ENCODE data around the gene PTBP1.

The PTBP1 gene

DNA sequence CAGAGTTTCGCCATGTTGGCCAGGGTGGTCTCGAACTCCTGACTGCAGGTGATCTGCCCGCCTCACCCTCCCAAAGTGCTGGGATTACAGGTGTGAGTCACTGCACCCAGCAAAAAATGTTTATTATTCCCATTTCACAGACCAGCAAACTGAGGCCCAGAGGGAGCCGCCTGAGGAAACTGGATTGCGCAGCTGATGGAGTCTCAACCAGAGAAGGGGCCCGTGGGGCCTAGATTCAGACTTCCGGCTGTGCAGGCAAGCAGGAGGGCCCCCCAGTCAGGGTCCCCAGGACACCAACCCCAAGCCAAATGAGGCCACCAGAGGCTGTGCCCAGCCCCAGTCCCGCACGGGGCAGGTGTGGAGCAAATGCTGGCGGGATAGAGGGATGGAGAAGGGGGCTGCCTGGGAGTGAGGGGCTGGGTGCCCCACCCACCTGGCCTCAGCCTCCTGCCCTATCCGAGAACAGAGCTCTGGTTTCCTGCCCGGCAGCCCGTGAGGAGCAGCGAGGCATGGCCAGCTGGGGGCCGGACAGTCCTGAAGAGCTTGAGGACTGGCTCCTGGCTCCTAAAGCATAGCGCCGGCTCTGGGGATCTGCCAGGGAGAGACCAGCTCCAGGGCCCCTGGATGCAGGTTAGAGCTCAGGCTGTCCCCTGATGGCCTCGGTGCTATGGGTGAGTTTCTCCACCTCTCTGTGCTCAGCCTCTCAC lies 24.4 kb upstream of the PTBP1 start:
- no peak for DNase-seq

DNA sequence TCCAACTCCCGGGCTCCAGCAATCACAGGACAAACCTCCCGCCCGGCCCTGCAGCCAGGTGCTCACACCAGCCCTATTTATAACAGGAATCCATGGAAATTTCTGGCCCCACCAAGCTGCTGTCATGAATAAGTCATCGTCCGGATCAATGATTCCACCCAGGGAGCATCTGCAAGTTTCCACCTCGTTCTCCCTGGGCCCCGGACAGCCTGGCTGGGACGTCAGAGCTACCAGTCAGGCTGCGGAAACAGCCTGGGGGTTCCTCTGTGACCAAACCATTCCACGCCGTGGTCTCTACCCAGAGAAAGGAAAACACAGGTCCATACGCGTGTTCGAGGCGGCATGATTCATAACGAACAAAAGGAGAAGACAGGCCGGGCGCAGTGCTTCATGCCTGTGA lies 20.7 kb upstream of the PTBP1 start:
- no peak for DNase-seq

GRCh38 chr19:778910-779653 lies 18.2 kb upstream of the PTBP1 start:
- DNase-seq, result no peak

DNA sequence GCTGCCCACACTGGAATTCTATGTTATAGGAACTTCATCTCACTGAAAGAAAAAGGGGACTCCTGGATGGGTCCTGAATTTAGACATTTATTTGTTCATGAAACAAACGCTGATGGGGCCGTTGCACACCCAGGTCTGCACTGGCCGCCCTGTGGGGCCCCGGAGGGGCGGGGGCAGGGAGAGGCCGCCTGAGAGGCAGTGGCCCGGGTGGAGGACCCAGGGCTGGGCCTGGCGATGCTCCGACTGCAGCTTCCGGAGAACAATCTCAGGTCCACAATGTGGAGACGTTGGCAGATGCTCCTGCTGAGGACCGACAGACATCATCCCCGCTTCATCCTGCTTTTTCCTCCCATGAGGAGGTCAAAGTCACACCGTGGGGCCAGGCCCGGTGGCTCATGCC lies 16.3 kb upstream of the PTBP1 start:
- DNase-seq, result no peak

GRCh38 chr19:781800-782184 lies 15.5 kb upstream of the PTBP1 start:
- DNase-seq, result no peak

DNA sequence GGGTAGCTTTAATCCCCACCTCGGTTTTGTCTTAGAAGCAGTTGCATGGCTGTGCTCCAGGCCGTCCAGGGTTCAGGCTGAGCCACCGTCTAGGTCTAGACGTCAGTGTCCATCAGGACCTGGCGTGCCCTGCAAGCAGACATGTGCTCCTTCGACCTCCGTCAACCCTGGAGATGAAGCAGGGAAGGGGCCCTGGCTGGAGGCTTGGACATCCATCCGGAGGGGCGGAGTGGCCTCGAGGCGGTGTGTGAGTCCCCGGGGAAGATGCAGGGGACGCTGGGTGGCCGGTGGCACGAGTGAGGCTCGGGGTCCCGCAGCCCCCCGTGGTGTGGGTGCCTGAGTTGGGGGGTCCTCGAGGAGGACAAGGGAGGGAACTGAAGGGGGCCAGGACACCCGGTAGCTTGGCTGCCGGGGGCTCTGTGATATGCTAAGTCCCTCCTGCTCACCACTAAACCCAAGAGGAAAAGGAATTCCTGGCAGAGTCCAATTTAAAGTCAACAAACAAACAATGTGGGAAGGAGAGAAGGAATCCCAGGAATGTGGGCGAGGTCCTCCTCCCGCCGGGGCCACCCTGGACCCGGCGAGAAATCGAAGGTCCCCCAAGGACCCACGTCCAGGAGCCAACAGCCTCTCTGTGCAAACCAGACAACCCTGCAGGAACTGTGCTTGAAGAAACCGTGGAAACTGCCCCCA lies 14.9 kb upstream of the PTBP1 start:
- DNase-seq, result no peak

GRCh38 chr19:782878-783668 lies 14.2 kb upstream of the PTBP1 start:
- no peak for DNase-seq

GRCh38 chr19:784541-784940 lies 12.7 kb upstream of the PTBP1 start:
- DNase-seq, result no peak

DNA sequence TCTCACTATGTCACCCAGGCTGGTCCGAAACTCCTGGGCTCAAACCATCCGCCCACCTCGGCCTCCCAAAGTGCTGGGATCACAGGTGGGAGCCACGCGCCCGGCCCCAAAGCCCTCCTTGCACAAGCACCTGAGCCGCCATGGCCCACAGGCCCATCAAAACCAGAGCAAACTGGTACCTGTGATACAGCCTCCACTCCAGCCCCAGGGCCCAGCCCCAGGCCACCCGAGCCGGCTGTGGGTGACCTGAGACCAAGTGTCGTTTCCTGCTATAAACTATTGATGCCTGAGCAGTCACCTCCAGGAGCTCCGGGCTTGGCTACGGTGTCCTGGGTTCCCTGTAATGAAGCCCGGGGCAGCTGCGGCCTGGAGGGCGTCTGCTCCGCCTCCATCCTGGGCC lies 9.7 kb upstream of the PTBP1 start:
- no peak for DNase-seq

DNA sequence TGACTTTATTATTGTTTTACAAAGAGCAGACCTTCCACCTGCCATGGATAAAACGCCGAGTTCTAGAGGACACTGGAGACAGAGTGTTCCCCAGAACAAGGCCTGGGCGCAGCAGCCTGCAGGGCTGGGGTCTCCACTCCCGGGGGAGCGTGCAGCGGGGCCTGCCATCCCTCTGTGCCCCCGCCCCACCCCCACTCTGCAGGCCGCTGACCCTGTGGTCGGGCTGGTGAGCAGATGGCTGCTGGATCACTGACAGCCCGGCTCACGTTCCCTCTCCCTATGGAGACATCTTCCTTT lies 8.6 kb upstream of the PTBP1 start:
- no peak for DNase-seq

DNA sequence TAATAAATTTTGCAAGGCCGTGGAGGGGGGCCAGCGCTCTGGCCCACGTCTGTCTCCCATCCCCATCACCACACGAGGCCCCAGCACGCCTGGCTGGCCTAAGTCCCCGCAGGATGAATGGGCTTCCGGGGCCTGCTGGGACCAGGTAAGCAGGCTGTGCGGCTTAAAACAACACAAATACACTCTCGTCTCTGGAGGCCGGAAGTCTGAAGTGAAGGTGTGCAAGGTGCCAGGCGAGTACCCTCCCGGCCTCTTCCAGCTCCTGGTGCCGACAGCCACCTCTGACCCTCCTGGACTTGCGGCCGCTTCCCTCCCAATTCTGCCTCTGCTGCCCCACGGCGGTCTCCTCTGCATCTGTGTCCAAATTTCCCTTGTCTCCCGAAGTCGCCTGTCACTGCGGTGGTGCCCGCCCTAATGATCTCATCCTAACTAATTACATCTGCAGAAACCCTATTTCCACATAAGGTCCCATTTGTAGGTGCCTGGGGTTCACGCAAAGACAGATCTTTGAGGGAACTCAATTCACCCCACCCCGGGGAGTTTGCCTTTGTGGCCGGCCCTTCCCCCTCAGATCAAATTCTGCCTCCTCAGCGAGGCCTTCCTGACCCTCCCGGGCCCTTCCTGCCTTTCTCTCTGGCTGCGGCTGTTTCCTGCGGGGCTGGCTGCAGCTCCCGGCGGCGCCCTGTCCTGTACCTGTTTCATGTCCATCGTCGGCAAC lies 8.1 kb upstream of the PTBP1 start:
- no peak for DNase-seq

DNA sequence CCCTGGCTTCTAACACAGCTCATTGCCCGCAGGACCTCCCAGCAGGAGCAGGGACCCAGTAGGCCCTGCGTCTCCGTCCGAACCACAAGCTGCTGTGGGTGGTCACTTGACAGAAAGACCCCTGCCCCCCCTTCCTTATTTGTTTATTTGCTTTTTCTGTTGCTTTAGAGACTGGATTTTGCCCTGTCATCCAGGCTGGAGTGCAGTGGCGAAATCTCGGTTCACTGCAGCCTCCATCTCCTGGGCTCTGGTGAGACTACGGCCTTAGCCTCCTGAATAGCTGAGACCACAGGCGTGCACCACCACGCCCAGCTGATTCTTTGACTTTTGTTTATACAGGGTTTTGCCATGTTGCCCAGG lies 7.6 kb upstream of the PTBP1 start:
- no peak for DNase-seq

- no peak for DNase-seq
These were observed 6.2 kb upstream of the PTBP1 start for GRCh38 chr19:791007-791566.

GRCh38 chr19:791567-792305 lies 5.5 kb upstream of the PTBP1 start:
- no peak for DNase-seq

DNA sequence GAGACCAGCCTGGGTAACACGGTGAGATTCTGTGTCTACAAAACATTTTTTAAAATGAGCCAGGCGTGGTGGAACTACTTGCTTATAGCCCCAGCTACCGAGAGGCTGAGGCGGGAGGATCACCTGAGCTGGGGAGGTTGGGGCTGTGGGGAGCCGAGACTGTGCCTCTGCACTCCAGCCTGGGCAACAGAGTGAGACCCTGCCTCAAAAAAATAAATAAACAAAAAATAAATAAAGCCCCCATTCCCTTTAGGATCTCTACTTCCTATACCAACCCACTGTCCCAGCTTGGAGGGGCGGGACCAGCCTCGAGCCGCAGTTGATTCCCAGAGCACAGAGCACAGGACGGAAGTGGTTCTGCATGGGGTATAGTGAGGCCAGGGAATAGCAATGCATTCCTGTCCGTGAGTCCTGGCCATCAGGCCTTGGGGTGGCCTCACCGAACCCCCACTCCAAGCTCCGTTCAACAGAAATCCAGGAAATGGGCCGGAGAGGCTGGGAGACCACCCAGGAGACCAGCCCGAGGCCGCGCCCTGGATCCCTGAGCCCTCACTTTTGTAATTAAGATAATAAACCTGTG lies 4.9 kb upstream of the PTBP1 start:
- no peak for DNase-seq

- DNase-seq, result no peak
These were observed 3.4 kb upstream of the PTBP1 start for GRCh38 chr19:793806-794205.

GRCh38 chr19:795073-795611 lies 2.1 kb upstream of the PTBP1 start:
- DNase-seq, result no peak

- no peak for DNase-seq
These were observed 1.3 kb upstream of the PTBP1 start for GRCh38 chr19:795691-796581.

- DNase-seq, result peak; percentile 88 to 92
These were observed 519 bp downstream of the PTBP1 start for GRCh38 chr19:797528-798414.
